PC-3 (cell line): ENCODE results near the gene NEDD4L. TPM values are rescaled to one million over a fixed set of nuclear protein-coding genes. Genes with fewer than 3 reads are reported as not detected.

ENCODE experiments used
- ATAC-seq: fragments of 200-7000 bp; cut with Tn5 transposase; 2 replicates; pipeline ENCODE4 v1.9.1; 2020; ENCODE audit warnings: mild to moderate bottlenecking, moderate library complexity
- BruUV-seq: library from RNA; stranded (reverse); fragments of 400-500 nt; replicated peaks from 2 replicates; lab custom pipeline; 2021; lab: Mats Ljungman, UMichigan
- CTCF ChIA-PET: fragments of 300-600 bp; sonication (Branson Sonifier 250); formaldehyde crosslinking; loops from one replicate; lab custom pipeline; 2022; ENCODE audit warnings: antibody characterized with exemption; lab: Charles Lee
- POLR2A ChIA-PET: fragments of 300-600 bp; sonication (Branson Sonifier 250); formaldehyde crosslinking; loops from one replicate; lab custom pipeline; 2022; ENCODE audit warnings: antibody characterized with exemption; ENCODE audit not compliant: unreplicated experiment; lab: Charles Lee
- DNase-seq: peaks from one replicate; pipeline ENCODE4 v3.0.0-alpha.2; 2015
- H2AFZ ChIP-seq: fragments of 300-600 bp; sonication (generic); 2 replicates; pipeline ENCODE4 v1.6.0; 2016; ENCODE audit warnings: antibody characterized with exemption, low read length
- H3F3A ChIP-seq: fragments of 300-600 bp; sonication (generic); one replicate; pipeline ENCODE4 v1.6.0; 2017; ENCODE audit warnings: antibody characterized with exemption, low read length, control low read depth, mild to moderate bottlenecking; ENCODE audit not compliant: unreplicated experiment
- H3K27ac ChIP-seq: fragments of 300-600 bp; sonication (generic); 2 replicates; pipeline ENCODE4 v1.5.1; 2016; ENCODE audit warnings: mild to moderate bottlenecking, low read length
- H3K27me3 ChIP-seq: fragments of 300-600 bp; sonication (generic); 2 replicates; pipeline ENCODE4 v1.6.1; 2016; ENCODE audit warnings: low read length, mixed read lengths
- H3K36me3 ChIP-seq: fragments of 300-600 bp; sonication (generic); 2 replicates; pipeline ENCODE4 v1.6.1; 2016; ENCODE audit warnings: low read depth, mixed run types, low read length, mixed read lengths
- H3K4me1 ChIP-seq: fragments of 300-600 bp; sonication (generic); 2 replicates; pipeline ENCODE4 v1.5.1; 2016; ENCODE audit warnings: low read length; ENCODE audit not compliant: insufficient read depth
- H3K4me2 ChIP-seq: fragments of 300-600 bp; sonication (generic); 2 replicates; pipeline ENCODE4 v1.6.0; 2016; ENCODE audit warnings: low read length
- H3K4me3 ChIP-seq: fragments of 300-600 bp; sonication (generic); 2 replicates; pipeline ENCODE4 v1.5.1; 2016; ENCODE audit warnings: mild to moderate bottlenecking, low read length, mixed read lengths
- H3K79me2 ChIP-seq: fragments of 300-600 bp; sonication (generic); 2 replicates; pipeline ENCODE4 v1.6.1; 2017; ENCODE audit warnings: low read length, mixed read lengths
- H3K9ac ChIP-seq: fragments of 300-600 bp; sonication (generic); 2 replicates; pipeline ENCODE4 v1.6.0; 2016; ENCODE audit warnings: mild to moderate bottlenecking, low read length
- H3K9me2 ChIP-seq: fragments of 300-600 bp; sonication (generic); replicated peaks from 2 replicates; pipeline ENCODE4 v1.6.1; 2016; ENCODE audit warnings: mixed run types, low read length, mixed read lengths
- H3K9me3 ChIP-seq: fragments of 300-600 bp; sonication (generic); 2 replicates; pipeline ENCODE4 v1.6.1; 2016; ENCODE audit warnings: low read length, mixed read lengths
- H4K20me1 ChIP-seq: fragments of 300-600 bp; sonication (generic); 2 replicates; pipeline ENCODE4 v1.6.1; 2016; ENCODE audit warnings: low read length, mixed read lengths
- CTCF ChIP-seq: fragments of 300-600 bp; sonication (generic); conservative IDR thresholded peaks from 2 replicates; pipeline ENCODE4 v1.5.1; 2017; ENCODE audit warnings: antibody characterized with exemption, low read depth, mild to moderate bottlenecking, low read length
- EZH2 ChIP-seq: fragments of 300-600 bp; sonication (generic); IDR thresholded peaks from one replicate; pipeline ENCODE4 v1.6.1; 2017; ENCODE audit warnings: antibody characterized with exemption, mild to moderate bottlenecking, low read length; ENCODE audit not compliant: unreplicated experiment
- EZH2phosphoT487 ChIP-seq: fragments of 300-600 bp; sonication (generic); IDR thresholded peaks from 2 replicates; pipeline ENCODE4 v1.6.1; 2018; ENCODE audit warnings: mild to moderate bottlenecking, antibody characterized with exemption, low read length, borderline replicate concordance
- intact Hi-C: fragments of 100-400 bp; cut with micrococcal nuclease; formaldehyde crosslinking; loops from 2 replicates; pipeline ENCODE4 v1.9.0; 2023
- total RNA-seq: library from RNA; depleted of rRNA; stranded (reverse); fragments of >200 nt; gene quantifications from 2 replicates; pipeline ENCODE4 v1.2.3, GENCODE V29; 2014

The NEDD4L gene
- total RNA-seq, 1 experiment from 2014 or later = 105 TPM

- ATAC-seq = no peak
- Histone ChIP-seq H3K9ac (no peak overlapping the region), H3K4me3 (no peak overlapping the region), H3K4me1 (peaks cover 87% of the 10 kb centered on the region), H3K27ac (no peak overlapping the region), H3K9me2 (no peaks in the 10 kb centered on the region), H2AFZ (no peak overlapping the region), H3K79me2 (peaks cover 75% of the 10 kb centered on the region), H3K36me3 (no peaks in the 10 kb centered on the region), H3K9me3 (no peaks in the 10 kb centered on the region), H4K20me1 (no peaks in the 10 kb centered on the region), H3K27me3 (no peaks in the 10 kb centered on the region), H3F3A (no peaks in the 10 kb centered on the region), H3K4me2 (no peak overlapping the region)
- no TSS peak for BruUV-seq
- intact Hi-C loops = no loop called here
- CTCF ChIA-PET = no interaction called here
- no peak for TF ChIP-seq EZH2phosphoT487
- TF ChIP-seq CTCF = no peak
- TF ChIP-seq EZH2 = no peak
- no peak for DNase-seq
- POLR2A ChIA-PET = no interaction called here
These were observed 172.1 kb downstream of the NEDD4L start for GRCh38 chr18:58216071-58216481.

- H3K9me2 ChIP-seq = no peaks in the 10 kb centered on the region
- ATAC-seq (no peak), DNase-seq (no peak)
- no peaks in the 10 kb centered on the region for H3K9me3 ChIP-seq
- no peaks in the 10 kb centered on the region for H3F3A ChIP-seq
- no peak overlapping the region for H2AFZ ChIP-seq
- ChIA-PET POLR2A (no interaction called here), CTCF (interaction anchor here (0.5 to 1.1 kb wide), 2 partner anchors 105 to 1351 kb away, joined by 3 read pairs; no protein-coding TSS in a partner anchor)
- TF ChIP-seq EZH2phosphoT487 (no peak), CTCF (no peak), EZH2 (no peak)
- peaks cover 78% of the 10 kb centered on the region for H3K79me2 ChIP-seq
- peaks cover 6% of the 10 kb centered on the region; the same call in 1 of the 2 replicates for H4K20me1 ChIP-seq
- no peaks in the 10 kb centered on the region for H3K27me3 ChIP-seq
- H3K27ac ChIP-seq = no peak overlapping the region
- BruUV-seq = no TSS peak
- no peaks in the 10 kb centered on the region for H3K36me3 ChIP-seq
- intact Hi-C loops = no loop called here
- H3K4me2 ChIP-seq = peak overlapping the region; percentile 57; the same call in 1 of the 2 replicates
- no peak overlapping the region for H3K4me3 ChIP-seq
- H3K4me1 ChIP-seq = peaks cover 81% of the 10 kb centered on the region
- H3K9ac ChIP-seq = no peak overlapping the region
These were observed 173.0 kb downstream of the NEDD4L start for GRCh38 chr18:58217052-58217451.

GRCh38 chr18:58218117-58218516 is 174.1 kb downstream of the NEDD4L start:
- DNase-seq = peak; percentile 97

More at GRCh38 chr18:58218117-58218516, 174.1 kb downstream of the NEDD4L start:
- Histone ChIP-seq H3K9me3 (no peaks in the 10 kb centered on the region), H2AFZ (no peak overlapping the region), H3K4me3 (no peak overlapping the region), H3K4me1 (peaks cover 78% of the 10 kb centered on the region), H3K27me3 (no peaks in the 10 kb centered on the region), H3F3A (no peaks in the 10 kb centered on the region), H3K36me3 (no peaks in the 10 kb centered on the region), H3K27ac (peak overlapping the region; percentile 55), H4K20me1 (peaks cover 13% of the 10 kb centered on the region; the same call in 1 of the 2 replicates), H3K79me2 (peaks cover 87% of the 10 kb centered on the region), H3K4me2 (peak overlapping the region; percentile 57), H3K9ac (no peak overlapping the region), H3K9me2 (no peaks in the 10 kb centered on the region)
- intact Hi-C loops = loop anchor here (1.0 to 2.0 kb wide), 2 partner anchors 22 to 31 kb away; no protein-coding TSS in a partner anchor
- peak; percentile 64 for ATAC-seq
- CTCF ChIA-PET = interaction anchor here (1.1 kb wide), 1 partner anchor 104 kb away, joined by 3 read pairs; no protein-coding TSS in a partner anchor
- POLR2A ChIA-PET = interaction anchor here (1.1 kb wide), 1 partner anchor 16 kb away, joined by 12 read pairs; no protein-coding TSS in a partner anchor
- no TSS peak for BruUV-seq
- no peak for TF ChIP-seq EZH2phosphoT487
- TF ChIP-seq EZH2 = no peak
- no peak for TF ChIP-seq CTCF
